OCI-M2 (cell line): ENCODE data around the gene XRRA1.
"Not testable (repeated sequence)": the region's sequence is repeated elsewhere in the genome, so short reads cannot be mapped to it uniquely, and the experiment has no call there.

Experiments used
- DNase-seq: peaks from one replicate; lab custom pipeline; 2025; ENCODE audit not compliant: unreplicated experiment; lab: John Stamatoyannopoulos, UW

XRRA1 gene

DNA sequence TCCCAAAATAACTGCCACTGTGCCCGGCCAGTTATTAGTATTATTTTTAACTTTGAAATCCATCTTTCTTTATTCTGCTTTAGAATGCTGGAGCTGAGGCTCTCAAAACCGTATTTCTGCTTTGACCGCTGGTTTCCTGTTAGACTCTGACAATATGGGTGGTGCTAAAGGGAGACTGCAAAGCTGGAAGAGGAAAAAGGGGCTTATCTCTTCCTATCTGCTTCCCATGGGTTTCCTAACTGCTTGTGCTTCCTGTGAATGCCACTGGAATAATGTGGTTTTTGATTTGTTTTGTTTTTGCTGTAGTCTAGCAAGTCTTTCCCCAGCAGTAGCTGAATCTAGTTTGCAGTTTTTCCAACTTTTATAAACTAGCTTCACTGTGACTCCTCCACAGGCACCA is 43.6 kb downstream of the XRRA1 start:
- no peak for DNase-seq

DNA sequence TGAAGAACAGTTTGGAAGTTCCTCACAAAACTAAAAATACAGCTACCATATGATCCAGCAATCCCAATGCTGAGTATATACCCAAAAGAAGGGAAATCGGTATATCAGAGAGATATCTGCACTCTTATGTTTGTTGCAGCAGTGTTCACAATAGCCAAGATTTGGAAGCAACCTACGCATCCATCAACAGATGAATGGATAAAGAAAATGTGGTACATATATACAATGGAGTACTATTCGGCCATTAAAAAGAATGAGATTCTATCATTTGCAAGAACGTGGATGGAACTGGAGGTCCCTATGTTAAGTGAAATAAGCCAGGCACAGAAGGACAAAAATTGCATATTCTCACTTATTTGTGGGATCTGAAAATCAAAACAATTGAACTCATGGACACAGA is 46.5 kb downstream of the XRRA1 start:
- no peak for DNase-seq

DNA sequence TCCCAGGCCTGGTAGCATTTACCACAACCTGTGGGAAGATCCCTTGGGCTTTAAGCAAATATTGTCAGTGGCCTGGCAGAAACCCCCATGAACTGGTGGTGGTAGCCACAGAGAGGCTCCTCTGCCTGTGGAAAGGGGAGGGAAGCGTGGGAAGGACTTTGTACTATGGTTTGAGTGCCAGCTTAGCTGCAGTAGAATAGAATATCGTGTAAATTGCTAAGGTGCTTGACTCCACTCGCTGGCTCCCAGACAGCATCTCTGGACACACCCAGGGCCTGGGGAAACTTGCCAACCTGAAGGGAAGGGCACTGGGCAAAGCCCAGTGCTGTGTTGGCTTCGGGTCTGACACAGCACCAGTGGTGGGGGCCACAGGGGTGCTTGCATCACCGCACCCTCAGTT is 52.6 kb downstream of the XRRA1 start:
- DNase-seq, result no peak

DNA sequence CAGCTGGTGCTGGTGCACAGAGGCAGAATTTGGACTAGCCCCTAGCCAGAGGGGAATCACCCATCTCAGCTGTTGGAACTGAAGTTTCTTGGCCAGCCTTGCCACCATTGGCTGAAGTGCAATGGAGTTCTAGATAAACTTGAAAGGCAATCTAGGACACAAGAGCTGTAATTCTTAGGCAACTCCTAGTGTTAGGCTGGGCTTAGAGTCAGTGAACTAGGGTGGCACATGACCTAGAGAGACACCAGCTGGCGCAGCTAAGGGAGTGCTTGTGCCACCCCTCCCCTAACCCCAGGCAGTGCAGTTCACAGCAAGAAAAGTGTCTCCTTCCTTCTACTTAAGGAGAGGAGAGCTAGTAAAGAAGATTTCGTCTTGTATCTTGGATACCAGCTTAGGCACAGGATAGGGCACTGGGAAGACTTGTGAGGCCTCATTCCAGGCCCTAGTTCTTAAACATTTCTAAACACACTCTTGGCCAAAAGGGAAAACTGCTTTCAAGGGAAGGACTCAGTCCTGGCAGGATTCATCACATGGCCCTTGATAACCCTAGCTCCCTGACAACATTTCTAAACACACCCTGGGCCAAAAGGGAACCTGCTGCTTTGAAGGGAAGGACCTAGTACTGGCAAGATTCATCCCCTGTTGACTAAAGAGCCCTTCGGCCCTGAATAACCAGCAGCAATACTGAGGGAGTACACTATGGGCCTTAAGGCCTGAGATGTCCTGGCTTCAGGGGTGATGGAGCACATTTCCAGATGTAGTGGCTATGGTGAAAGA is 53.4 kb downstream of the XRRA1 start:
- DNase-seq, result no peak

DNA sequence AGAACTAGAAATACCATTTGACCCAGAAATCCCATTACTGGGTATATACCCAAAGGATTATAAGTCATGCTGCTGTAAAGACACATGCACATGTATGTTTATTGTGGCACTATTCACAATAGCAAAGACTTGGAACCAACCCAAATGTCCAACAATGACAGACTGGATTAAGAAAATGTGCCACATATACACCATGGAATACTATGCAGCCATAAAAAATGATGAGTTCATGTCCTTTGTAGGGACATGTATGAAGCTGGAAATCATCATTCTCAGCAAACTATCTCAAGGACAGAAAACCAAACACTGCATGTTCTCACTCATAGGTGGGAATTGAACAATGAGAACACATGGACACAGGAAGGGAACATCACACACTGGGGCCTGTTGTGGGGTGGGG is 55.9 kb downstream of the XRRA1 start:
- not testable (repeated sequence) for DNase-seq

DNA sequence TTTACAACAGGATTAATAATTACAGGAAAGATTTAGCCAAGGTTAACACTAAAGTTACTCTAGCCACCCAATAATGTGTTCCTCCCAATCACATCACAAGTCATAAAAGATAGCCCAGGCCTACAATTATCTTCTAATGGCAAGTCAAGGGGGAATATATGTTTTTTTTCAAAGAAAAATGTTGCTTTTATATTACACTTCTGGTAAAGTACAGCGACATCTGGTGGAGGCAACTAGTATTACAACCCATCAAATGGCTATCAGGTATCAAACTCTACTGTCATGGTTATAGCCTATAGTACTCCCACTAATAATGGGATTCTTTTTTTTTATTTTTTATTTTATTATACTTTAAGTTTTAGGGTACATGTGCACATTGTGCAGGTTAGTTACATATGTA is 71.8 kb downstream of the XRRA1 start:
- no peak for DNase-seq

DNA sequence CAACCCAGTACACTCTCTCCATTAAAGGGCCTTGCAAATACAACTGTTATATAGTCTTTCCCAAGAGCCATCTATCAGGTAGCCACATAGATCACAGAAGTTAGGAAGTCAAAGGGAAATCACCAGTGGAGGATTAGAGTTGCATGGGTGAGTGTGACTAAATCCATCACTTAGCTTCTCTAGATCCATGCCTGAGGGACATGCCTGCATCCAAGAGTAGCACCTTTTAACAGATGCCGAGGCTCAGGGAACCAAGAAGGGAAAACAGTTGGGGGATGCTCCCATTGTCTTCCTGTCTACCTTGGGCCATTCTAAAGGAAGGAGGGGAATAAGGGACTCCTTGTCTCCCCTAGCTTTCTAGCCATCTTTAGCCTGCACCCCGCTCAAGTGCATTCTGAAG is 77.9 kb downstream of the XRRA1 start:
- no peak for DNase-seq

DNA sequence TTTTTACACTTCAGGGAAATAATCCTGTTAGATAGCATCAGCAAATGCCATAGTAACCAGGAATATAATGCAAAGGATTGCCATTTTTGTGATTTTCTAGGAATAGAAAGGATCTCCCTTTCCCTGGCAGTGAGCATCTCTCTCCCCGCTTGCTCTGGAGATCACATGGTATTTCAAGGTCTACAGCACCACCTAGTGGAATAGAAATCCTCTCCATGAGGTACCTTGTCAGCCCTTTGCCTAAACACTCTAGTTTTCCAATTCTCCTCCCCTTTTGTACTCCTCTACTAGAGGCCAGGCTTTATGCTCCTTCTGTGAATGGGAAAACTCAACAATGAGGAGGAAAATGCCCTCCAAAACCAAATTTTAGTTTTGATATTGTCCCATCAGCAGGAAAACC is 78.4 kb downstream of the XRRA1 start:
- DNase-seq, result no peak

DNA sequence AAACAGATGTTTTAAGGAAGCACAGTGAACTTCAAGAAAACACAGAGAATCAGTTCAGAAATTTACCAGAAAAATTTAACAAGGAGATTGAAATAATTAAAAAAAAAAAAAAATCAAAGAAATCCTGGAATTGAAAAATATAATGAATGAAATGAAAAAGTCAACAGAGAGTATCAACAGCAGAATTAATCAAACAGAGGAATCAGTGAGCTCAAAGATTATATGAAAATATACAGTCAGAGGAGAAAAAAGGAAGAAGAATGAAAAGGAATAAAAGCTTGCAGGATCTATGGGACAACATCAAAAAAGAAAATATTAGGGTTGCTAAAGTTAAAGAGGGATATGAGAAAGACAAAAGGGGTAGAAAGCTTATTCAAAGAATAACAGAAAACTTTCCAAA is 82.3 kb downstream of the XRRA1 start:
- DNase-seq, result no peak

DNA sequence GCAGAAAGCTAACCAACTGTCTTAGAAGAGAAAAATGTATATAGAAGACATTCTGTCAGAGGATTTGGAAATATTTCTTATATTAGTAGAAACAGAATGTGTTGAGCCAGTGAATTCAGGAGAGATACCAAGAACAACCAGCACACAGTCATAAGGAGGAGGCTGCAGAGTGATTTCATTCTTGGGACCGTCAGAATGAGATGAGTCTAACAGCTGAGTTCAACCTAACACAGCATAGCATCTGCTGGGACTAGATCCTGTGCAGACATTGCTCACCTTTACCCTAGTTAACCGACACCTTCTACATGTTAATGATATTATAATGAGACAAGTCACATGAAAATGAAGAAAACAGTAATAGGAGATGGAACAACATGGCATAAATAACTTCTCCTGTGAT is 85.5 kb downstream of the XRRA1 start:
- no peak for DNase-seq

DNA sequence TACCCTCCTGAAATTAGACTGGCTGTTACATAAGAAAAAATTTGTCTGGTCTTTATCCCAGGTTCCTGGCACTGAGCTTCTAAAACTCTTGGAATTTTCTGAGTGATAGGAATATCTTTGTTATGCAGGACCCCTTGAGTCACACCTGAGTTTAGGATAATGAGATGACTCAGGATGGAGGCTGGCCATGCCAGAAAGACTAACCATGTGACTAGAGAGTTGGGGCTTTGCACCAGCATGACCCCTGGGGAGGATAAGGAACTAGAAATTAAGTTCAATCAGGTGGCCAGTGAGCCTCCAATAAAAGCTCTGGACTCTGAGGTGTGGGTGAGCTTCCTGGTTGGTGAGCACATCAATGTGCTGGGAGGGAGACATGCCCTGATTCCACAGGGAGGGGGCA is 88.1 kb downstream of the XRRA1 start:
- DNase-seq, result no peak

DNA sequence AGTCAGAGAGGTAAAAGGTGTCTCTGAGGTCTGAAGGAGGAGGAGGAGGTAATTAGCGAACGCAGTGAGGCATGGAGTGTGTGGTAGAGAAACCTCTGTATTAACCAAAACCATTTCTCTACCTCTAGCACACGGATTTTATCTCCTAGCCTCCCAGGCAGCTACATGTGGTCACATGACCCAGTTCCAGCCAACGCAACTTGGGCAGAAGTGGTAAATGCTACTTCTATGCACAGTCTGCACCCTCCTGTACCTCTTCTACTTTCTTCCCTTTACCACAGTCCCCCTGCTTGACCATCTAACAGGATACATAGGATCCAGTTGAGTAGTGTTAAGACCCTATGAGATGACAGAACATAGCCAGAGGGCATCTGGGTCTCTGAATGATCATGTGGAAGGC is 95.7 kb downstream of the XRRA1 start:
- DNase-seq, result no peak

DNA sequence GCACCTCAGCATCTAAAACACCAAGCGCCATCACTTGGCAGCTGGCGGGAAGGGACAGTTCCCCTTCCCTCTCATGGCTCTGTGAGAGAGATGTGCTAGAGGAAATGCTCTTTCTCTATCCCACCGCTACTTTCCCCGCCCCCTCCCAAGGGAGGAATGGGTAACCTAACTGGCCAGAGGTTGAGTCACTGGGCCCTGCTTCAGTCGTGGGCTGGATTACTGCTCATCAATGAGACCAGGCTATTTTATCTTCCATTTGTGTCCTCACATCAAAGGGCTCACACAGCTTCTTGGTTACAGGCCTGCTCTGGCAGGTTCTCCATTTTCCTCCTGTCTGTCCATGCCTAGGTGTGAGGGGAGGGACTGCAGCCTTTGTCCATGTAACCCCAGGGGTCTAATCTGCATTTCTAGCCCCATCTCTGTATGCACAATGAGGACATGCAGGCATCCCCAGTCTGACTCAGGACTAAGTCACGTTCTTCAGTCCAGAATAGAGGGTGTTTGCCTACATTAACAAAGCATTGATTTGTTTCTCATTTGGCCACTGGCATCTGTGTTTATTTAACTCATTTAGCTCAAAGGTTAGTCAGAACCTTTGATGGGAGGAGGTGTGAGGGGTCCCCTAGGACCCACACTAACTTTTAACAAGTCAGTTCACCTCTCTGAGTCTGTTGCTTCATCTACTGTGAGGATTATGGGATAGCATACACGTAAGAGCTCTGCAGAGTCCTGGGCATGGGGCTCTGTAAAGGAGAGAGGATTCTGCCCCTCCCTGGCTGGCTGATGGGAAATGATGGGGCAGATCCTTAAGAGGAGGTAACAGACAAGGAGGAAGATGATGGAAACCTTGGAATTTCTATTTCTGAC is 99.1 kb downstream of the XRRA1 start:
- no peak for DNase-seq

DNA sequence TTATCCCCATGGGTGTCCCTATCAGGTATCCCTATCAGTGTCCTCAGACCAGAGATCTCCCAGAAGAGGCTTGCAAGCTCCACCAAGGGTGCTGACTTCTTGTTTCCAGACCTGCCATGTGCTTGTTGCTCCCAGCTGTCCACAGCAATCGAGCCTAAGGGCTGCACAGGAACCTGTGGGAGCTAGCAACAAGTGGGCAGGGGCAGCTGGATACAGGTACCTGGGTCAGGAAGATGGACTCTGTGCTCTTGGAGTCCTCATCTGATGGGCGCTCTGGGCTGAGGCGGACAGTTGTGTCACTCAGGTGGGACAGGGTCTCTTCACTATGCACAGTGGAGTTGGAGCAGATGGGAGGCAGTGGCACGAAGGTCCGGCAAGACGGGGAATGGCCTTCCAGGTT is 101.0 kb downstream of the XRRA1 start:
- DNase-seq, result no peak

DNA sequence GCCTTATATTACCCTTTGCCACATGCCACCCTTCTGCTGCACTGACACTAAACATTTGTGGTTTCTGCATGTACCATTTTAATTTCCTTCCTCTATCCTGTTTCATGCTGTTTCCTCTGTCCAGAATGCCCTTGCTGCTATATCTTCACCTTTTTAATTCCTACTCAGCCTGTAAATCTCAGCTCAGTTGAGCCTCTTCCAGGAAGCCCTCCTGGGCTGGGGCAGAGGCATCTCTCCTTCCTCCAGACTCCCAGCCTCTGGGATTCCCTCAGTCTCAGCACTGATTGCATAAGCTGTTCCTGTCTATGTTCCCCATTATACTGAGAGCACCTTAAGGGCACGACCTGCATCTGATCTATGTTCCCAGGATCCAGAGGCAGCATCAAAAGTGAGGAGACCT is 101.5 kb downstream of the XRRA1 start:
- no peak for DNase-seq

DNA sequence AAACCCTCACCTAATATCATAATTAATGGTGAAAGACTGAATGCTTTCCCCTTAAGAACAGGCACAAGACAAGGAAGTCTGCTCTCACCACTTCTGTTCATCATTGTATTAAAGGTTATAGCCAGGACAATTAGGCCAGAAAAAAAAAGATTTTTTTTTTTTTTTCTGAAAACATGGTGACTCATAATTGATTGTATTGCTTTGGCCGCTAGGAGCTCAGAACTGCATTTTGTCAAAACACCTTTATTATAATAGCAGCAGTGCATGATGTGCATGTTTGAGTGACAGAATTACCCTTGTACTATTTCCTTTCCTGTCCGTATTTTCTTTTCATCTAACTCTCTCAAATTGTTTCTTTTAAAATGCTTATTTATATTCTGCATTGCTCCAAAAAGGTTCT is 102.1 kb downstream of the XRRA1 start:
- no peak for DNase-seq

DNA sequence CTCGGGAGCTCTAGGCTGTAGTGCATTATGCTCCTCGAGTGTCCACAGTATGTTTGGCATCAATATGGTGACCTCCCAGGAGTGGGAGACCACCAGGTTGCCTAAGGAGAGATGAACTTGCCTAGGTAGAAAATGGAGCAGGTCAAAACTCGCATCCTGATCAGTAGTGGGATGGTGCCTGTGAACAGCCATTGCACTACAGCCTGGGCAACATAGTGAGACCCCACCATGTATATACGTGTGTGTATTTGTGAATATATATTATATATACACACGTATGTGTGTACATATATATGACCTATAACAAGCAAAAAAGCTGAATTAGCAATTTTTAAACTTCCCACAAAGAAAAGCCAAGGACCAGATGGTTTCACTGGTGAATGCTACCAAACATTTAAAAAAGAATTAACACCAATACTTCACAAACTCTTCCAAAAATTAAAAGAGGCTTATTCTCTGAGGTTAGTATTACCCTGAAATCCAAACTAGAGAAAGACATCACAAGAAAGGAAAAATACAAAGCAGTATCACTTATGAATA is 102.8 kb downstream of the XRRA1 start:
- DNase-seq, result no peak

DNA sequence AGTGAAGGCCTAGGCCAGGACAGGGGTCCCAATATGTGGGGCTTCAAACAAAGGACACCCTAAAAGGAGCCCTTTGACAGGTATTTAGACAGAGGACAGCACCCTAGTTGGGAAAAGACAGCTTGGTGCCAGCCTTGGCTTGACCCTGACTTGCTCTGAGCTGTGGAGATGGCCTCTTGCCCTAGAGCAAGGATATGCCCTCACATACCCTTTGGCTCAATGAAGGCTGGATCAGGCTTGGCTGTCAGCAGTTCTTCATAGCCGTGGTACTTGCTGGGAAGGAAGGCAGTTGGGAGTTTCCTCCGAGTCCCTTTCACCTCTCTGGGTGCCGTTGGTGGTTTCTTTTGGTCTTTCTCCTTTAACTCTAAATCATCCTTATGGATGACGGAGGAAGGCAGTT is 104.0 kb downstream of the XRRA1 start:
- no peak for DNase-seq

DNA sequence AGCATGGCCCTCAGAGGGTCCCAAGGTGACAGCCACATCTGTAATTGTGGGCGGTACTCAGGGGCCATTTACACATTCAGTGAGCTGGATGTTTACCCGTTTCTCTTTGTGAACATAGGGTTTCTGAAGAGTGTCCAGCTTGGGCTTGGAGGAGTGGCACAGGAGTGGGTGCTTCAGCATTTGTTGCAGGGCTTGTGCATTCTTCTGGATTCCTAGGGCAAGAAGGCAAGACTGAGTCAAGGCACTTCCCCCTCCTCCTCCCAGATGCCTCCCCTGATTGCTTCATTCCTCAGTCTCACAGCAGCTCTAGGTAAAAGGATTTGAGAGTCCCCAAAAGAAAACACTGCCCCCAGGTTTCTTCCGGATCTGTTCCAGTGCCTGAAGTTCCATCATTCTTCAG is 104.8 kb downstream of the XRRA1 start:
- DNase-seq, result no peak

DNA sequence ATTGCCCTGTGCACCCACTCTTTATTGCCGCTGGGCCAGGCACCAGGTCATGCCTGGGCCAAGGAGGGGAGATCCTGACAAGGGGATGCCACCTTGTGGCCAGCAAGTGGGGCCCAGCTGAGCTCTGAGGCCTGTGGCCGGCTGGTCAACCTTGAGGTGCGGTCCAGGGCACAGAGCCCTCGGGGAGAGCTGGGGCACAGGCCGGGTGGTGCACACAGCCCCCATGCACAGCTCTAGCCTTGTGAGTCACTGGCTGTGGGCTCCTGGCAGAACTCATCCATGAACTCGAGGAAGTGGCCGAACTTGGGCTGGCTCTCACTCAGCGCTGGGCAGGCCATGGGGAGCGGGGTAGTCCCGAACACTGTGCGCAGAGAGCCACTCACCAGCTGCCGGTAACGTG is 105.9 kb downstream of the XRRA1 start:
- DNase-seq, result no peak

DNA sequence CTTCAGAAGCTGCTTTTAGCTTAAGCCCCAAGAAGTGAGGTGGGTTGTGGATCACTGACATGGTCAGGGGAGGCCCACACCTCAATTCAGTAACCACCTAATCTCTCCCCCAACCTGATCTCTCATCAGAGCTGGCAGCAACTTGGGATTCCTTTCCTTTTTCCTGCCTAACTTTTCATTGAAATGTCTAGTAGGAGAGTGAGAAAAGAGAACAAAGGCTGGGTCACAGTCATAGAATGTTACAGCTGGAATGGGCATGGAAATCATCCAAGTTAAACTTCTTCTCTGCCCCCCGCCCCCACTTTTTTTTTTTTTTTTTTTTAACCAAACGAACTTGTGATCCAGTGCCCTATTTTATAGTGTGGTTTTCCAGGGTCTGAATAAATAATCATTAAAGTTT is 108.4 kb downstream of the XRRA1 start:
- DNase-seq, result no peak

DNA sequence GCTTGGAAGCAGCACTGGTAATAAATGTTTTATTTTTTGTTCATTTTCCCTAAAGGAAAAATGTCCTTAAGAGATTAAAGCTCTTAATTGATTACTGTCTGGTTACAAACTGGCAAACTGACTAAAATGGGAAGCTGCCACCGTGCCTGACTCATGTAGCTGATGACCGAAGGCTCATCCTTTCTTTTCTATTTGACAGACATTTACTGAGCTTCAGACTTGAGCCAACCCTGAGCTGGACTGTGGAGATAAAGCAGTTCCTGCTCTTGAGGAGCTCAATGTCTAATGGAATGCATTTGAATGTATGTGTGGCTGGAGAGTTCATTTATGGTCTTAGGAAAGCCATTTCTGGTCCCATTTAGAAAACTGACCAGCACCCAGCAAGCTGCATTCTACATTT is 108.9 kb downstream of the XRRA1 start:
- DNase-seq, result no peak
